ENCODE data around the gene SEMA3D.

The SEMA3D gene

GRCh38 chr7:85023916-85024315 is 162.9 kb downstream of the SEMA3D start:
- no peak overlapping the region for H2BK15ac ChIP-seq (replicated peaks; ENCODE audit: low read depth)
- no peak overlapping the region for H4K5ac ChIP-seq (ENCODE audit: low read length)
- H3K36me3 ChIP-seq (ENCODE audit: control insufficient read depth, insufficient read depth, low read length): no peaks in the 10 kb centered on the region
- no peak overlapping the region for H3K56ac ChIP-seq (ENCODE audit: low read length)
- no peak overlapping the region for H3K4ac ChIP-seq (ENCODE audit: low read depth, low read length)
- H3K27ac ChIP-seq (ENCODE audit: low read depth, low read length): no peak overlapping the region
- H2BK120ac ChIP-seq (ENCODE audit: low read depth, low read length): no peak overlapping the region
- H4K8ac ChIP-seq (ENCODE audit: low read depth, low read length): no peak overlapping the region
- no peaks in the 10 kb centered on the region for H3K79me1 ChIP-seq (ENCODE audit: low read length)
- no peak overlapping the region for H2BK5ac ChIP-seq (ENCODE audit: low read length)
- no peak overlapping the region for H3K9ac ChIP-seq (ENCODE audit: low read length)
- H3K4me3 ChIP-seq (ENCODE audit: low read length): no peak overlapping the region
- no peaks in the 10 kb centered on the region for H3K79me2 ChIP-seq (ENCODE audit: control insufficient read depth, insufficient read depth, low read length)
- no peak overlapping the region for H3K23ac ChIP-seq (ENCODE audit: low read length)
- no peak overlapping the region for H2AK5ac ChIP-seq (ENCODE audit: low read length)
- no peak for DNase-seq
- H3K18ac ChIP-seq (ENCODE audit: low read length): no peak overlapping the region
- no peak overlapping the region for H3K4me2 ChIP-seq (ENCODE audit: low read length)
- WGBS (ENCODE audit: extremely low coverage, insufficient coverage, low lambda C conversion rate): no CpG with 5 or more reads among the region's 4 CpGs
- no peaks in the 10 kb centered on the region for H3K4me1 ChIP-seq (ENCODE audit: control insufficient read depth, low read depth, low read length)
- no peaks in the 10 kb centered on the region for H3K27me3 ChIP-seq (ENCODE audit: insufficient read depth, low read length, poor library complexity)

- Histone ChIP-seq H3K4me1 (ENCODE audit: control insufficient read depth, low read depth, low read length) (no peaks in the 10 kb centered on the region), H4K5ac (ENCODE audit: low read length) (no peak overlapping the region), H3K27me3 (ENCODE audit: insufficient read depth, low read length, poor library complexity) (no peaks in the 10 kb centered on the region), H3K79me1 (ENCODE audit: low read length) (no peaks in the 10 kb centered on the region), H3K27ac (ENCODE audit: low read depth, low read length) (no peak overlapping the region), H3K23ac (ENCODE audit: low read length) (no peak overlapping the region), H3K9ac (ENCODE audit: low read length) (no peak overlapping the region), H4K8ac (ENCODE audit: low read depth, low read length) (no peak overlapping the region), H3K36me3 (ENCODE audit: control insufficient read depth, insufficient read depth, low read length) (no peaks in the 10 kb centered on the region), H3K79me2 (ENCODE audit: control insufficient read depth, insufficient read depth, low read length) (no peaks in the 10 kb centered on the region), H2BK15ac (replicated peaks; ENCODE audit: low read depth) (no peak overlapping the region), H3K4ac (ENCODE audit: low read depth, low read length) (no peak overlapping the region), H2BK5ac (ENCODE audit: low read length) (no peak overlapping the region), H2BK120ac (ENCODE audit: low read depth, low read length) (no peak overlapping the region), H3K4me2 (ENCODE audit: low read length) (no peak overlapping the region), H2AK5ac (ENCODE audit: low read length) (no peak overlapping the region), H3K56ac (ENCODE audit: low read length) (no peak overlapping the region), H3K4me3 (ENCODE audit: low read length) (no peak overlapping the region), H3K18ac (ENCODE audit: low read length) (no peak overlapping the region)
- no CpG with 5 or more reads among the region's 2 CpGs for WGBS (ENCODE audit: extremely low coverage, insufficient coverage, low lambda C conversion rate)
- DNase-seq: peak; percentile 48
Measured at GRCh38 chr7:85023066-85023712, 163.7 kb downstream of the SEMA3D start.

- Histone ChIP-seq H2BK15ac (replicated peaks; ENCODE audit: low read depth) (no peak overlapping the region), H3K9ac (ENCODE audit: low read length) (no peak overlapping the region), H3K4ac (ENCODE audit: low read depth, low read length) (no peak overlapping the region), H3K36me3 (ENCODE audit: control insufficient read depth, insufficient read depth, low read length) (no peaks in the 10 kb centered on the region), H3K4me2 (ENCODE audit: low read length) (no peak overlapping the region), H3K79me2 (ENCODE audit: control insufficient read depth, insufficient read depth, low read length) (no peaks in the 10 kb centered on the region), H3K18ac (ENCODE audit: low read length) (no peak overlapping the region), H3K4me1 (ENCODE audit: control insufficient read depth, low read depth, low read length) (no peaks in the 10 kb centered on the region), H4K8ac (ENCODE audit: low read depth, low read length) (no peak overlapping the region), H3K4me3 (ENCODE audit: low read length) (no peak overlapping the region), H3K79me1 (ENCODE audit: low read length) (no peaks in the 10 kb centered on the region), H3K27ac (ENCODE audit: low read depth, low read length) (no peak overlapping the region), H4K5ac (ENCODE audit: low read length) (no peak overlapping the region), H3K23ac (ENCODE audit: low read length) (no peak overlapping the region), H3K56ac (ENCODE audit: low read length) (no peak overlapping the region), H2BK120ac (ENCODE audit: low read depth, low read length) (no peak overlapping the region), H2AK5ac (ENCODE audit: low read length) (no peak overlapping the region), H3K27me3 (ENCODE audit: insufficient read depth, low read length, poor library complexity) (no peaks in the 10 kb centered on the region), H2BK5ac (ENCODE audit: low read length) (no peak overlapping the region)
- no peak for DNase-seq
- no CpG with 5 or more reads among the region's 5 CpGs for WGBS (ENCODE audit: extremely low coverage, insufficient coverage, low lambda C conversion rate)
Measured at GRCh38 chr7:85022064-85022697, 164.7 kb downstream of the SEMA3D start.

- no peak overlapping the region for H3K4me3 ChIP-seq (ENCODE audit: low read length)
- H2BK5ac ChIP-seq (ENCODE audit: low read length): no peak overlapping the region
- no peak for DNase-seq
- H3K27ac ChIP-seq (ENCODE audit: low read depth, low read length): no peak overlapping the region
- no peak overlapping the region for H4K8ac ChIP-seq (ENCODE audit: low read depth, low read length)
- H3K4ac ChIP-seq (ENCODE audit: low read depth, low read length): no peak overlapping the region
- no peak overlapping the region for H3K9ac ChIP-seq (ENCODE audit: low read length)
- H3K4me1 ChIP-seq (ENCODE audit: control insufficient read depth, low read depth, low read length): no peaks in the 10 kb centered on the region
- H2BK15ac ChIP-seq (replicated peaks; ENCODE audit: low read depth): no peak overlapping the region
- no peak overlapping the region for H3K56ac ChIP-seq (ENCODE audit: low read length)
- H3K27me3 ChIP-seq (ENCODE audit: insufficient read depth, low read length, poor library complexity): no peaks in the 10 kb centered on the region
- H4K5ac ChIP-seq (ENCODE audit: low read length): no peak overlapping the region
- 100% methylated on average over 1 of the region's 4 CpGs for WGBS (ENCODE audit: extremely low coverage, insufficient coverage, low lambda C conversion rate)
- H3K4me2 ChIP-seq (ENCODE audit: low read length): no peak overlapping the region
- no peak overlapping the region for H3K18ac ChIP-seq (ENCODE audit: low read length)
- no peaks in the 10 kb centered on the region for H3K79me2 ChIP-seq (ENCODE audit: control insufficient read depth, insufficient read depth, low read length)
- no peaks in the 10 kb centered on the region for H3K79me1 ChIP-seq (ENCODE audit: low read length)
- H2BK120ac ChIP-seq (ENCODE audit: low read depth, low read length): no peak overlapping the region
- H3K23ac ChIP-seq (ENCODE audit: low read length): no peak overlapping the region
- no peak overlapping the region for H2AK5ac ChIP-seq (ENCODE audit: low read length)
- no peaks in the 10 kb centered on the region for H3K36me3 ChIP-seq (ENCODE audit: control insufficient read depth, insufficient read depth, low read length)
Measured at GRCh38 chr7:85021101-85021704, 165.7 kb downstream of the SEMA3D start.

GRCh38 chr7:85019778-85020177 is 167.1 kb downstream of the SEMA3D start:
- Histone ChIP-seq H3K27ac (ENCODE audit: low read depth, low read length) (no peak overlapping the region), H3K4me3 (ENCODE audit: low read length) (no peak overlapping the region), H4K8ac (ENCODE audit: low read depth, low read length) (peak overlapping the region; percentile 89), H3K23ac (ENCODE audit: low read length) (no peak overlapping the region), H3K27me3 (ENCODE audit: insufficient read depth, low read length, poor library complexity) (no peaks in the 10 kb centered on the region), H3K4me1 (ENCODE audit: control insufficient read depth, low read depth, low read length) (no peaks in the 10 kb centered on the region), H2BK5ac (ENCODE audit: low read length) (no peak overlapping the region), H3K36me3 (ENCODE audit: control insufficient read depth, insufficient read depth, low read length) (no peaks in the 10 kb centered on the region), H3K4me2 (ENCODE audit: low read length) (no peak overlapping the region), H4K5ac (ENCODE audit: low read length) (no peak overlapping the region), H3K79me2 (ENCODE audit: control insufficient read depth, insufficient read depth, low read length) (no peaks in the 10 kb centered on the region), H3K4ac (ENCODE audit: low read depth, low read length) (no peak overlapping the region), H2BK120ac (ENCODE audit: low read depth, low read length) (peak overlapping the region; percentile 61), H3K56ac (ENCODE audit: low read length) (peak overlapping the region; percentile 54), H2BK15ac (replicated peaks; ENCODE audit: low read depth) (no peak overlapping the region), H3K79me1 (ENCODE audit: low read length) (no peaks in the 10 kb centered on the region), H3K18ac (ENCODE audit: low read length) (peak overlapping the region; percentile 60), H2AK5ac (ENCODE audit: low read length) (no peak overlapping the region), H3K9ac (ENCODE audit: low read length) (no peak overlapping the region)
- DNase-seq: peak; percentile 45
- no CpG with 5 or more reads among the region's 3 CpGs for WGBS (ENCODE audit: extremely low coverage, insufficient coverage, low lambda C conversion rate)

Data from mesendoderm (in vitro differentiated cells).